22Rv1 (cell line): Measurements from ENCODE around the gene NCK1.

Experiments used
- H3K27ac ChIP-seq: fragments of 450-650 bp; 2 replicates; pipeline ENCODE4 v1.5.1; 2017
- ZFX ChIP-seq: fragments of 450-650 bp; IDR thresholded peaks from 2 replicates; pipeline ENCODE4 v1.6.1; 2017; ENCODE audit warnings: antibody characterized with exemption, borderline replicate concordance
- TF ChIP-seq, protein P1 (sequence below): fragments of 450-650 bp; IDR thresholded peaks from 2 replicates; pipeline ENCODE4 v1.5.1; 2017; ENCODE audit warnings: mild to moderate bottlenecking

The NCK1 gene

DNA sequence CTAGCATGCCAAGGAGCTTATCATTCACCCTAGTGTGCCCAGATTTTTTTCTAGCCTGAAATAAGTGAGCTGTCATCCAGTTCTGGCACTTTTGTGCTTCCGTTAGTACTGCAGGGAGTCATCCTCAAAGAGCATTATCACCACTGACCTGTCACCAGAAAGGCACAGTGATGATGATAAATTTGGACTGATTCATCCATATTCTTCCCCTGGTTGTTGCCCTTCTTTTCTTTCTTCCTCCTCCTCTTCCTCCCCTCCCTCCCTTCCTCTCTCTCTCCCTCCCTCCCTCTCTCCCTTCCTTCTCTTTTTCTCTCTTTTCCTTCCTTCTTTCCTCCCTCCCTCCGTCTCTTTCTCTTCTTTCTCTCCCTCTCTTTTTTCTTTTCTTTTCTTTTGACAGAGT, 21.8 kb upstream of the NCK1 start:
- TF ChIP-seq, protein P1, sequence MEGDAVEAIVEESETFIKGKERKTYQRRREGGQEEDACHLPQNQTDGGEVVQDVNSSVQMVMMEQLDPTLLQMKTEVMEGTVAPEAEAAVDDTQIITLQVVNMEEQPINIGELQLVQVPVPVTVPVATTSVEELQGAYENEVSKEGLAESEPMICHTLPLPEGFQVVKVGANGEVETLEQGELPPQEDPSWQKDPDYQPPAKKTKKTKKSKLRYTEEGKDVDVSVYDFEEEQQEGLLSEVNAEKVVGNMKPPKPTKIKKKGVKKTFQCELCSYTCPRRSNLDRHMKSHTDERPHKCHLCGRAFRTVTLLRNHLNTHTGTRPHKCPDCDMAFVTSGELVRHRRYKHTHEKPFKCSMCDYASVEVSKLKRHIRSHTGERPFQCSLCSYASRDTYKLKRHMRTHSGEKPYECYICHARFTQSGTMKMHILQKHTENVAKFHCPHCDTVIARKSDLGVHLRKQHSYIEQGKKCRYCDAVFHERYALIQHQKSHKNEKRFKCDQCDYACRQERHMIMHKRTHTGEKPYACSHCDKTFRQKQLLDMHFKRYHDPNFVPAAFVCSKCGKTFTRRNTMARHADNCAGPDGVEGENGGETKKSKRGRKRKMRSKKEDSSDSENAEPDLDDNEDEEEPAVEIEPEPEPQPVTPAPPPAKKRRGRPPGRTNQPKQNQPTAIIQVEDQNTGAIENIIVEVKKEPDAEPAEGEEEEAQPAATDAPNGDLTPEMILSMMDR: no peak
- no peak for TF ChIP-seq ZFX
- no peak overlapping the region for H3K27ac ChIP-seq

DNA sequence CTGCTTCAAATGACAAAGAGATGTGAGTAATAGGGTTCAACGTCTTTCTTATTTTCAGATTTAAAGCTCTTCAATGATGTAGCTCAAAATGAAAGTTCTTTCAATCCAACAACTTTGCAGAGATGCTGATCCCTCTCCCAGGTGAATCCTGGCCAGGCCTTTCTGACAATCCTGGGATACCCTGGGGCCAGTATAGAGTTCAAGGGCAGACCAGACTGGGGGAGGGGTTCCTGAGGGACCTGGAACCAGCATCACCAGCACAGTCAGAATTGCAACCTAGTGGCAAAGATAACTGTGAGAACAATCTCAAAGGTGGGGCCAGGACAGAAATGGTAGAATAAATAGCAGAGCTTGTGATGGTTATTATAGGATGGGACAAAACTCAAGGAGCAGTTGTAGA, 19.7 kb upstream of the NCK1 start:
- H3K27ac ChIP-seq: no peak overlapping the region
- no peak for TF ChIP-seq ZFX
- TF ChIP-seq, protein P1: no peak

DNA sequence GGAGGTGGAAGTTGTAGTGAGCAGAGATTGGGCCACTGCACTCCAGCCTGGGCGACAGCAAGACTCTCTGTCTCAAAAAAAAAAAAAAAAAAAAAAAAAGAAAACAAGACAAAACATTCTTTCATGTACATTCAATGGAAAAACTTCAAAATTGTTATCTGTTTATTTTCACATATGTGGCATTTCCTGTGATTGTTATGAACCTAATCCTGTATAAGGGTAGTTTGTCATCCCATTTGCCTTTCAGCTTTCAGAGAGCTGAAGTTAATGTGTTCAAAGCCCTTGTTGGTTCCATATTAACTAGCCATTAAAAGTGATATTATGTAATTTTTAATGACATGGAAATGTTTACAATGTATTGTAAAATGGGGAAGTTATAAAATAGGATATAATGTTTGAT, 17.3 kb upstream of the NCK1 start:
- TF ChIP-seq, protein P1: no peak
- no peak for TF ChIP-seq ZFX
- no peak overlapping the region for H3K27ac ChIP-seq

DNA sequence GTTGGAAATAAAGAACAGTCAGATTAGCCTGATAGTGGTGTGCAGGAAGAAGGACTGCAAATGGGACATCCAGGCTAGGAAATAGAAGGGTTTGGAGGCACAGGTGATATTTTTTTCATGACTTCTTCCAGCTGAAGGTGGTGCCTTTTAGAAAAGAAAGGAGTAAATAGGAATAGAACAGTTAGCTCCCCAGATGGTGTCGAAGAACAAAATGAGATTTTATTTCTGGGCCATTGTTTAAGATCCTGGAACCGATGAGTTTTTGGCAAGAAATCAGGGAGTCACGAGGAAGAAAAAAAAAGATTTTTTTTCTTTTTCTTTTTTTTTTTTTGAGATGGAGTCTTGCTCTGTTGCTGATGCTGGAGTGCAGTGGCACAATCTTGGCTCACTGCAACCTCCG, 9.8 kb upstream of the NCK1 start:
- H3K27ac ChIP-seq: no peak overlapping the region
- no peak for TF ChIP-seq ZFX
- TF ChIP-seq, protein P1: no peak

DNA sequence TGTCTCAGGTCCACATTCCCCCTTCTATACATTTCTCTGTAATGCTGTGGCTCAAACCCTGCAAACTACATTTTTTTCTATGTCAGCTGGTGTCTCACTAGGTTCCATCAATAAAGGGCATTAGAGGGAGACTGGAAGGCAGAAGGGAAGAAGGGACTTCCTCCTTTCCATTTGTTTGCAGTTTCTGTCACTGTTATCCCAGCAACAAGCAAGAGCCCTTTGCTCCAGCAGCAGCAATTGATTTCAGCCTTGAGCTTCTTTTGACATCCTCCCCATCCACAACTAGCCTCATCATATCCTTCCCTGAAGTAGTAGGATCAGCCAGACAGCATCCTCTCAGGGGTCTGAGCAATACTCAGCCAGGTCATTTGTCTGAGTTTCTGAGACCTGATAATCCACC, 5.3 kb upstream of the NCK1 start:
- H3K27ac ChIP-seq: no peak overlapping the region
- TF ChIP-seq, protein P1: no peak
- no peak for TF ChIP-seq ZFX

DNA sequence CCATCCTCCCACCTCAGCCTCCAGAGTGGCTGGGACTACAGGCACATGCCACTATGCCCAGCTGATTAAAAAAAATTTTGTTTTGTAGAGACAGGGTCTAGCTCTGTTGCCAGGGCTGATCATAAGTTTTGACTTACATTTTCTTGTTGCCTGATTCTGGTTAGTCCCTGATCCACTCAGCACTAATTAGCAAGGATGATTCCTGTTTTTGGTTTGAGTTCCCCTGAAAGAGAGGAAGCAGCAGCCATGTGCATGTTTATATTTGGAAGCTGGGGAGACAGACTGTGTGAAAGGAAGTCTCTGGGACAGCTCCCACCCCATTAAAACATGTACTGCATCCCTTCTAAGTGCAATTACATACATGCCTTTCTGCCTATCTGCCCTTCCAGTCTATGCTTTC, 3.6 kb upstream of the NCK1 start:
- no peak overlapping the region for H3K27ac ChIP-seq
- TF ChIP-seq, protein P1: no peak
- TF ChIP-seq ZFX: no peak

DNA sequence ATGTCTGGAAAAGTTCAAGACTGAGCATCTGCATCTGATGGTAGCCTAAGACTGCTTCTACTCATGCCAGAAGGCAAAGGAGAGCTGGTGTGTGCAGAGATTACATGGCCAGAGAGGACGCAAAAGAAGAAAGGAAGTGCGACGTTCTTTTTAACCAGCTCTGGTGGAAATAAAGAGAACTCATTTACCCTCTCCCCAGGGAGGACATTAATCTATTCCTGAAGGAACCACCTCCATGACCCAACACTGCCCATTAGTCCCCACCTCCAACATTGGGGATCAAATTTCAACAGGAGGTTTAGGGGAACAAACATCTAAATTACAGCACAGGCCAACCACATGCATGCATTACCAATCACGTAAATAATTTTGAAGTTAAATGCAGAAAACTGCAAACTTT, 1.5 kb upstream of the NCK1 start:
- TF ChIP-seq, protein P1: no peak
- no peak for TF ChIP-seq ZFX
- peak overlapping the region; percentile 93; the same call in 1 of the 2 replicates for H3K27ac ChIP-seq
